GM12878 (cell line): Measurements from ENCODE around the gene SRSF11. TPM values are rescaled to one million over a fixed set of nuclear protein-coding genes. Genes with fewer than 3 reads are reported as not detected.

Source experiments
- ATAC-seq: fragments of 200-7000 bp; cut with Tn5 transposase; 3 replicates; pipeline ENCODE4 v1.9.1; 2020; ENCODE audit warnings: mild to moderate bottlenecking, moderate library complexity
- BruUV-seq: library from RNA; stranded (reverse); fragments of 400-500 nt; replicated peaks from 2 replicates; lab custom pipeline; 2021; lab: Mats Ljungman, UMichigan
- CTCF ChIA-PET: fragments of 300-600 bp; sonication (Branson Sonifier 250); formaldehyde crosslinking; extraction: SDS; loops from one replicate; lab custom pipeline; 2021; ENCODE audit warnings: inconsistent platforms; lab: Yijun Ruan, JAX
- POLR2A ChIA-PET: fragments of 350-600 bp; formaldehyde crosslinking; extraction: SDS; loops from one replicate; lab custom pipeline; 2021; ENCODE audit warnings: inconsistent platforms; lab: Charles Lee
- RAD21 ChIA-PET: fragments of 300-600 bp; sonication (Branson Sonifier 250); formaldehyde crosslinking; loops from one replicate; lab custom pipeline; 2023; ENCODE audit warnings: antibody characterized with exemption; ENCODE audit not compliant: unreplicated experiment; lab: Charles Lee
- SMC1A ChIA-PET: fragments of 300-600 bp; sonication (Branson Sonifier 250); formaldehyde crosslinking; loops from one replicate; lab custom pipeline; 2023; ENCODE audit not compliant: unreplicated experiment, uncharacterized antibody; lab: Charles Lee
- DNase-seq: peaks from one replicate; pipeline ENCODE4 v3.0.0-alpha.2; 2011; ENCODE audit warnings: low read depth, low spot score
- FAIRE-seq: peaks from 3 replicates; lab custom pipeline; 2011; peaks lifted over from hg19 to GRCh38; lab: Jason Lieb, UNC
- H2AFZ ChIP-seq: 2 replicates; pipeline ENCODE4 v1.6.0; 2011; ENCODE audit warnings: low read depth, low read length, control low read depth; ENCODE audit not compliant: control insufficient read depth
- H3K27ac ChIP-seq: 2 replicates; pipeline ENCODE4 v1.5.1; 2011; ENCODE audit warnings: control low read depth; ENCODE audit not compliant: control insufficient read depth, insufficient read depth
- H3K27me3 ChIP-seq, 2 experiments: replicated peaks in 1 of 2; 2 replicates each; pipeline versions ENCODE4 v1.6.0 to v1.6.1; 2011; ENCODE audit warnings: low read length in 1 of 2; ENCODE audit not compliant: control insufficient read depth in 2 of 2, insufficient read depth in 2 of 2
- H3K36me3 ChIP-seq, 2 experiments: 2 replicates each; pipeline ENCODE4 v1.5.1; 2011; ENCODE audit warnings: low read length in 1 of 2; ENCODE audit not compliant: control insufficient read depth in 2 of 2, insufficient read depth in 2 of 2
- H3K4me1 ChIP-seq: 2 replicates; pipeline ENCODE4 v1.6.1; 2011; ENCODE audit warnings: mild to moderate bottlenecking, low read length, moderate library complexity, mixed read lengths; ENCODE audit not compliant: control insufficient read depth, insufficient read depth
- H3K4me2 ChIP-seq: 2 replicates; pipeline ENCODE4 v1.6.0; 2011; ENCODE audit warnings: control low read depth; ENCODE audit not compliant: control insufficient read depth, insufficient read depth
- H3K4me3 ChIP-seq: fragments of 200-600 bp; sonication (generic); 2 replicates; pipeline ENCODE4 v1.5.1; 2016
- H3K79me2 ChIP-seq: 2 replicates; pipeline ENCODE4 v1.6.0; 2011; ENCODE audit warnings: low read length; ENCODE audit not compliant: control insufficient read depth, insufficient read depth
- H3K9ac ChIP-seq: 2 replicates; pipeline ENCODE4 v1.8.0; 2011; ENCODE audit warnings: low read length, control low read depth, mixed read lengths; ENCODE audit not compliant: control insufficient read depth, insufficient read depth
- H3K9me3 ChIP-seq: replicated peaks from 3 replicates; pipeline ENCODE4 v1.5.1; 2011; ENCODE audit warnings: mild to moderate bottlenecking, low read length; ENCODE audit not compliant: control insufficient read depth, insufficient read depth
- H4K20me1 ChIP-seq: 2 replicates; pipeline ENCODE4 v1.6.0; 2011; ENCODE audit not compliant: control insufficient read depth, insufficient read depth
- FOS ChIP-seq: IDR thresholded peaks from 3 replicates; pipeline ENCODE4 v1.6.1; 2011; ENCODE audit warnings: borderline replicate concordance; ENCODE audit not compliant: insufficient read length; ENCODE audit errors: extremely low read depth
- HDGF ChIP-seq: fragments of 450-650 bp; IDR thresholded peaks from 2 replicates; pipeline ENCODE4 v1.6.1; 2016; ENCODE audit warnings: antibody characterized with exemption
- NFYA ChIP-seq: IDR thresholded peaks from 2 replicates; pipeline ENCODE4 v1.6.1; 2011; ENCODE audit warnings: low read depth, mild to moderate bottlenecking, low read length, improper control_type of control experiment, borderline replicate concordance
- SMAD1 ChIP-seq: fragments of 450-650 bp; IDR thresholded peaks from 2 replicates; pipeline ENCODE4 v1.6.1; 2018; ENCODE audit warnings: mild to moderate bottlenecking, low read depth; ENCODE audit not compliant: partially characterized antibody
- SPI1 ChIP-seq: IDR thresholded peaks from 2 replicates; pipeline ENCODE4 v1.6.1; 2011; ENCODE audit warnings: low read depth, mild to moderate bottlenecking, low read length, moderate library complexity, borderline replicate concordance; ENCODE audit not compliant: insufficient read depth
- SUPT20H ChIP-seq: IDR thresholded peaks from 2 replicates; pipeline ENCODE4 v1.6.1; 2011; ENCODE audit warnings: low read depth, mild to moderate bottlenecking, low read length, moderate library complexity, borderline replicate concordance; ENCODE audit not compliant: control insufficient read depth
- ZNF274 ChIP-seq: IDR thresholded peaks from one replicate; pipeline ENCODE4 v1.8.0; 2011; ENCODE audit not compliant: insufficient read length, insufficient read depth
- in situ Hi-C: fragments of 300-500 bp; cut with MboI; formaldehyde crosslinking; loops from 9 replicates; pipeline ENCODE4 v1.14.3; 2018; ENCODE audit warnings: mixed read lengths
- intact Hi-C: fragments of 100-400 bp; cut with micrococcal nuclease; formaldehyde crosslinking; loops from one replicate; pipeline ENCODE4 v1.14.2; 2022; ENCODE audit not compliant: unreplicated experiment
- polyA plus RNA-seq, 11 experiments: library from polyadenylated mRNA; depleted of rRNA in 4 of 11; unstranded in 6 of 11; stranded (reverse) in 5 of 11; fragments of >200 nt; fragmentation: Nextera tagmentation in 4 of 11; fragmentation: Illumina TruSeq in 1 of 11; extraction: Ambion mirVana in 4 of 11; extraction: Trizol in 1 of 11; gene quantifications; 1 replicate in 1 of 11; 2 replicates in 10 of 11; pipeline versions ENCODE4 v1.2.1 to v1.2.3, GENCODE V29; 2011 to 2016; ENCODE audit warnings: inconsistent platforms in 2 of 11, missing spikeins in 2 of 11, low read depth in 1 of 11
- total RNA-seq, 4 experiments: library from RNA; depleted of rRNA in 3 of 4; stranded (reverse); fragments of >200 nt in 3 of 4; fragmentation: Illumina TruSeq in 1 of 4; extraction: Trizol in 1 of 4; gene quantifications; 2 replicates each; pipeline versions ENCODE4 v1.2.1 to v1.2.3, GENCODE V29; 2013 to 2021
- TF ChIP-seq, protein P1 (sequence below): fragments of 450-650 bp; IDR thresholded peaks from 2 replicates; pipeline ENCODE4 v1.6.1; 2017; ENCODE audit warnings: mild to moderate bottlenecking, moderate library complexity

SRSF11 gene
- total and polyA plus RNA-seq, 10 of the 15 experiments (the other 5 are each of a cell fraction or from before 2014, with no cell fraction given): 83.0 to 424 (median 207) TPM

DNA sequence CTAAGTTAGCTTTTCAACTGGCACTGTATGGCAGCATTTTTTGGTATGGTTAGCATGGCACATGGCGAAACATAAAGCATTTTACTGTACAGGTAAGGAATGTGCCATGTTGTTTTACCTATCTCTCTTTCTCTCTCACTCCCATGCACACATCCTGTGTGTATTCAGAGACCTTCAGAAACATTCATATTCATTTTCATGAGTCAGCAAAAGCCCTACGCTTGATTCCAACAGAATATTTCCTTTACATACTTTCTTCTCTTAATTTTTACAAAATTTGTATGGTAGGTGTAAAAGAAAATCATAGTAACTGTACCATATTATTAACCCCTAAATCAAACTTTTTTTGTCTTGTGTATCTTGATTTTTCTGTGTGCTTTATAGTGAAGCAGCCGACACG is 10.3 kb downstream of the SRSF11 start (continued):
- TF ChIP-seq SPI1 (no peak), NFYA (no peak), SUPT20H (no peak), SMAD1 (no peak), FOS (no peak)
- TF ChIP-seq, protein P1, sequence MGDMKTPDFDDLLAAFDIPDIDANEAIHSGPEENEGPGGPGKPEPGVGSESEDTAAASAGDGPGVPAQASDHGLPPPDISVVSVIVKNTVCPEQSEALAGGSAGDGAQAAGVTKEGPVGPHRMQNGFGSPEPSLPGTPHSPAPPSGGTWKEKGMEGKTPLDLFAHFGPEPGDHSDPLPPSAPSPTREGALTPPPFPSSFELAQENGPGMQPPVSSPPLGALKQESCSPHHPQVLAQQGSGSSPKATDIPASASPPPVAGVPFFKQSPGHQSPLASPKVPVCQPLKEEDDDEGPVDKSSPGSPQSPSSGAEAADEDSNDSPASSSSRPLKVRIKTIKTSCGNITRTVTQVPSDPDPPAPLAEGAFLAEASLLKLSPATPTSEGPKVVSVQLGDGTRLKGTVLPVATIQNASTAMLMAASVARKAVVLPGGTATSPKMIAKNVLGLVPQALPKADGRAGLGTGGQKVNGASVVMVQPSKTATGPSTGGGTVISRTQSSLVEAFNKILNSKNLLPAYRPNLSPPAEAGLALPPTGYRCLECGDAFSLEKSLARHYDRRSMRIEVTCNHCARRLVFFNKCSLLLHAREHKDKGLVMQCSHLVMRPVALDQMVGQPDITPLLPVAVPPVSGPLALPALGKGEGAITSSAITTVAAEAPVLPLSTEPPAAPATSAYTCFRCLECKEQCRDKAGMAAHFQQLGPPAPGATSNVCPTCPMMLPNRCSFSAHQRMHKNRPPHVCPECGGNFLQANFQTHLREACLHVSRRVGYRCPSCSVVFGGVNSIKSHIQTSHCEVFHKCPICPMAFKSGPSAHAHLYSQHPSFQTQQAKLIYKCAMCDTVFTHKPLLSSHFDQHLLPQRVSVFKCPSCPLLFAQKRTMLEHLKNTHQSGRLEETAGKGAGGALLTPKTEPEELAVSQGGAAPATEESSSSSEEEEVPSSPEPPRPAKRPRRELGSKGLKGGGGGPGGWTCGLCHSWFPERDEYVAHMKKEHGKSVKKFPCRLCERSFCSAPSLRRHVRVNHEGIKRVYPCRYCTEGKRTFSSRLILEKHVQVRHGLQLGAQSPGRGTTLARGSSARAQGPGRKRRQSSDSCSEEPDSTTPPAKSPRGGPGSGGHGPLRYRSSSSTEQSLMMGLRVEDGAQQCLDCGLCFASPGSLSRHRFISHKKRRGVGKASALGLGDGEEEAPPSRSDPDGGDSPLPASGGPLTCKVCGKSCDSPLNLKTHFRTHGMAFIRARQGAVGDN: no peak
- TF ChIP-seq, all 136 proteins: peak for 0

DNA sequence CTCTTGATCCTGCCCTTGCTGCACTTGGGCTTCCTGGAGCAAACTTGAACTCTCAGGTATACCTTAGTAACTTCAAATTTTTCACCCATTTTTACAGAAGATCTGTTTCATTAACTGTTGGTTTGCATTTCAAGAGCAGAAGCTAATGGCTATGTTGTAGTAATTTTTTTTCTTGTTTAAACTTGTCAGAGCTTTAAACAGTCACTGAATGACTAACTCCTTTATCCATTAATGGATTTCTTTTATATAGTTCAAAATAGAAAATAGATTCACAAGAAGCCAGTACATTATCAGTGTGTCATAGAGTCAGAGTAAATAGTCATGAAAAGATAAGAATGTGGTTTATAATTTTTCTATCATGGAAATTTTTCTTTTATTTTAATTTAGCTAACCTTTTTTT is 13.6 kb downstream of the SRSF11 start:
- H2AFZ ChIP-seq: no peak overlapping the region
- CTCF ChIA-PET: interaction anchor here (0.9 to 1.9 kb wide), 4 partner anchors 8 to 39 kb away, joined by 3 to 5 read pairs (median 4); no protein-coding TSS in a partner anchor

More for the DNA sequence above, 13.6 kb downstream of the SRSF11 start:
- Histone ChIP-seq H3K4me2 (no peak overlapping the region), H3K9ac (no peak overlapping the region), H3K4me1 (no peaks in the 10 kb centered on the region), H3K9me3 (no peaks in the 10 kb centered on the region), H3K79me2 (peaks cover 2% of the 10 kb centered on the region), H3K36me3 (peaks cover 6 to 34% of the 10 kb centered on the region in 2 experiments), H4K20me1 (no peaks in the 10 kb centered on the region), H3K4me3 (no peak overlapping the region), H3K27me3 (no peaks in the 10 kb centered on the region), H3K27ac (no peak overlapping the region)
- SMC1A ChIA-PET: interaction anchor here (0.6 to 1.4 kb wide), 6 partner anchors 17 to 274 kb away, joined by 3 to 6 read pairs (median 4); no protein-coding TSS in a partner anchor
- in situ Hi-C loops (loop anchor here (10.0 kb wide), 1 partner anchor 840 kb away; no protein-coding TSS in a partner anchor), intact Hi-C loops (no loop called here)
- RAD21 ChIA-PET: no interaction called here
- DNase-seq (no peak), ATAC-seq (no peak), FAIRE-seq (no peak)
- POLR2A ChIA-PET: interaction anchor here (1.0 kb wide), 1 partner anchor 13 kb away, joined by 3 read pairs; no protein-coding TSS in a partner anchor
- TF ChIP-seq ZNF274 (no peak), HDGF (no peak)
- no TSS peak for BruUV-seq
